Endodermal cell (in vitro differentiated cells): Measurements from ENCODE around the gene EID2. TPM values are rescaled to one million over a fixed set of nuclear protein-coding genes. Genes with fewer than 3 reads are reported as not detected.

ENCODE experiments used
- DNase-seq: peaks from one replicate; pipeline ENCODE4 v3.0.0-alpha.2; 2017
- H3K27ac ChIP-seq: 2 replicates; pipeline ENCODE4 v1.5.1; 2013; ENCODE audit warnings: mild to moderate bottlenecking, low read depth, low read length, moderate library complexity
- H3K27me3 ChIP-seq: 2 replicates; pipeline ENCODE4 v1.6.1; 2013; ENCODE audit warnings: mild to moderate bottlenecking, low read length, moderate library complexity; ENCODE audit not compliant: insufficient read depth, control insufficient read depth, poor library complexity, severe bottlenecking
- H3K36me3 ChIP-seq: 2 replicates; pipeline ENCODE4 v1.7.0; 2013; ENCODE audit warnings: mild to moderate bottlenecking, low read length, moderate library complexity; ENCODE audit not compliant: control insufficient read depth, insufficient read depth
- H3K4me1 ChIP-seq: one replicate; pipeline ENCODE4 v1.7.0; 2013; ENCODE audit warnings: low read length; ENCODE audit not compliant: control insufficient read depth, insufficient read depth
- H3K4me3 ChIP-seq: 2 replicates; pipeline ENCODE4 v1.5.1; 2013; ENCODE audit warnings: mild to moderate bottlenecking, low read length, moderate library complexity
- H3K9ac ChIP-seq: 2 replicates; pipeline ENCODE4 v1.6.1; 2013; ENCODE audit warnings: mild to moderate bottlenecking, low read length, moderate library complexity; ENCODE audit not compliant: poor library complexity, severe bottlenecking; ENCODE audit errors: extremely low read depth
- H3K9me3 ChIP-seq: 2 replicates; pipeline ENCODE4 v1.6.1; 2013; ENCODE audit warnings: mild to moderate bottlenecking, low read length, moderate library complexity; ENCODE audit not compliant: control insufficient read depth
- H3K27ac Mint-ChIP-seq: 2 replicates; pipeline ENCODE4 v1.8.0; 2020; ENCODE audit warnings: mixed read lengths
- H3K27me3 Mint-ChIP-seq: 2 replicates; pipeline ENCODE4 v1.8.0; 2021; ENCODE audit warnings: mild to moderate bottlenecking, mixed read lengths; ENCODE audit not compliant: insufficient read depth
- H3K36me3 Mint-ChIP-seq: 2 replicates; pipeline ENCODE4 v1.8.0; 2020; ENCODE audit warnings: low read depth, mixed read lengths
- H3K4me1 Mint-ChIP-seq: 2 replicates; pipeline ENCODE4 v1.8.0; 2020; ENCODE audit warnings: mixed read lengths
- H3K4me3 Mint-ChIP-seq: 2 replicates; pipeline ENCODE4 v1.8.0; 2020; ENCODE audit warnings: mild to moderate bottlenecking, moderate library complexity, mixed read lengths
- H3K9me3 Mint-ChIP-seq: 2 replicates; pipeline ENCODE4 v1.8.0; 2020; ENCODE audit warnings: mild to moderate bottlenecking, mixed read lengths
- CTCF ChIP-seq: fragments of 200-600 bp; sonication (generic); conservative IDR thresholded peaks from 2 replicates; pipeline ENCODE4 v1.5.0; 2021; ENCODE audit warnings: antibody characterized with exemption, mild to moderate bottlenecking
- WGBS, 2 experiments: methylation state at CpG; one replicate each; pipeline versions ENCODE4 v1.1.5 to v1.1.7; 2013; ENCODE audit warnings: missing lambda C conversion rate in 2 of 2, mixed read lengths in 1 of 2; ENCODE audit not compliant: insufficient coverage in 1 of 2, insufficient read length in 1 of 2; 5-methylcytosine and 5-hydroxymethylcytosine counted together
- total RNA-seq, 2 donors: library from RNA; stranded (reverse); fragmentation: NEBNext Ultra II Directional in 1 of 2; extraction: Animal tissue kit (Norgen Biotek cat#: 25700) in 1 of 2; gene quantifications; 2 replicates in 1 of 2; 3 replicates in 1 of 2; pipeline ENCODE4 v1.2.1, GENCODE V29; 2021

Gene EID2
- total RNA-seq, 2 donors from 2014 or later: 24.0 to 29.7 TPM

- Mint-ChIP-seq H3K4me1 (no peaks in the 10 kb centered on the region), H3K27me3 (peaks cover 9% of the 10 kb centered on the region), H3K4me3 (no peak overlapping the region), H3K9me3 (no peaks in the 10 kb centered on the region), H3K27ac (no peak overlapping the region), H3K36me3 (no peaks in the 10 kb centered on the region)
- no peak overlapping the region for H3K9ac ChIP-seq
- no peaks in the 10 kb centered on the region for H3K4me1 ChIP-seq
- H3K27ac ChIP-seq: no peak overlapping the region
- no peak for TF ChIP-seq CTCF
- no peak for DNase-seq
- H3K4me3 ChIP-seq: no peak overlapping the region
- H3K36me3 ChIP-seq: no peaks in the 10 kb centered on the region
- no peaks in the 10 kb centered on the region for H3K9me3 ChIP-seq
- peaks cover 16% of the 10 kb centered on the region for H3K27me3 ChIP-seq
- 59 to 80% methylated on average over 3 to 4 of the region's 4 CpGs for WGBS, 2 experiments
These were observed 14.8 kb upstream of the EID2 start for GRCh38 chr19:39554701-39555311.

GRCh38 chr19:39553082-39553652, 13.2 kb upstream of the EID2 start:
- H3K4me3 ChIP-seq: no peak overlapping the region
- TF ChIP-seq CTCF: no peak
- no peak overlapping the region for H3K9ac ChIP-seq
- H3K36me3 ChIP-seq: no peaks in the 10 kb centered on the region
- DNase-seq: no peak
- Mint-ChIP-seq H3K9me3 (no peaks in the 10 kb centered on the region), H3K4me3 (no peak overlapping the region), H3K4me1 (no peaks in the 10 kb centered on the region), H3K36me3 (no peaks in the 10 kb centered on the region), H3K27me3 (peaks cover 6% of the 10 kb centered on the region), H3K27ac (no peak overlapping the region)
- H3K27ac ChIP-seq: no peak overlapping the region
- no peaks in the 10 kb centered on the region for H3K4me1 ChIP-seq
- H3K9me3 ChIP-seq: no peaks in the 10 kb centered on the region
- WGBS, 2 experiments: 77 to 79% methylated on average over 7 of the region's 7 CpGs
- peaks cover 14% of the 10 kb centered on the region for H3K27me3 ChIP-seq

- H3K4me3 ChIP-seq: no peak overlapping the region
- no peak overlapping the region for H3K27ac ChIP-seq
- H3K9ac ChIP-seq: no peak overlapping the region
- Mint-ChIP-seq H3K27ac (no peak overlapping the region), H3K36me3 (no peaks in the 10 kb centered on the region), H3K4me1 (no peaks in the 10 kb centered on the region), H3K4me3 (no peak overlapping the region), H3K27me3 (peaks cover 6% of the 10 kb centered on the region), H3K9me3 (no peaks in the 10 kb centered on the region)
- TF ChIP-seq CTCF: no peak
- no peaks in the 10 kb centered on the region for H3K36me3 ChIP-seq
- H3K4me1 ChIP-seq: no peaks in the 10 kb centered on the region
- DNase-seq: no peak
- WGBS, 2 experiments: 84 to 92% methylated on average over 5 of the region's 5 CpGs
- peaks cover 5% of the 10 kb centered on the region for H3K27me3 ChIP-seq
- H3K9me3 ChIP-seq: no peaks in the 10 kb centered on the region
These were observed 10.2 kb upstream of the EID2 start for GRCh38 chr19:39550197-39550596.
